DMS 273 (cell line): Measurements from ENCODE around the gene MAN2A2.
"Not testable (repeated sequence)": the region's sequence is repeated elsewhere in the genome, so short reads cannot be mapped to it uniquely, and the experiment has no call there.

Experiments
- DNase-seq: peaks from one replicate; lab custom pipeline; 2025; ENCODE audit not compliant: unreplicated experiment; lab: John Stamatoyannopoulos, UW

MAN2A2 gene

DNA sequence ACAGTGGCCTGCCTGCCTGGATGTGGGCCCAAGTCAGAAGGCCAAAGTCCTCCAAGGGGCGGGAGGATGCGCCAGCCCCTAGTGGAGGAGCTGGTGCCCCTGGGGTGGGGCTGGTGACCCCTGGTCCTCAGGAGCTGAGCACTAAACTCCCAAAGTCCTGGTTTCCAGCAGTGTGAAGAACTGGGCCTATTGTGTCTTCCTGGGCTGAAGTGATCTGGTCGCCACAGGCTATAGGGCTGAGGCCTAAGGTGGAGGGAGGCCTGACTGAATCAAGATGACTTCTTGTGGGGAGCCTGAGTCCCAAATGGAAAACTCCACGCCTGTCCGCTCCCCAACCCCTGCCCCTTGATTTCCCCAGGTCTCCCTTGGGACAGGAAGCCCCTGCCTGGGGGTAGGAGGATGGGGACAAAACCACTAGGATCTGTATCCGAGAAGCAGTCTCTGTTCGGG is 19.6 kb upstream of the MAN2A2 start:
- no peak for DNase-seq

DNA sequence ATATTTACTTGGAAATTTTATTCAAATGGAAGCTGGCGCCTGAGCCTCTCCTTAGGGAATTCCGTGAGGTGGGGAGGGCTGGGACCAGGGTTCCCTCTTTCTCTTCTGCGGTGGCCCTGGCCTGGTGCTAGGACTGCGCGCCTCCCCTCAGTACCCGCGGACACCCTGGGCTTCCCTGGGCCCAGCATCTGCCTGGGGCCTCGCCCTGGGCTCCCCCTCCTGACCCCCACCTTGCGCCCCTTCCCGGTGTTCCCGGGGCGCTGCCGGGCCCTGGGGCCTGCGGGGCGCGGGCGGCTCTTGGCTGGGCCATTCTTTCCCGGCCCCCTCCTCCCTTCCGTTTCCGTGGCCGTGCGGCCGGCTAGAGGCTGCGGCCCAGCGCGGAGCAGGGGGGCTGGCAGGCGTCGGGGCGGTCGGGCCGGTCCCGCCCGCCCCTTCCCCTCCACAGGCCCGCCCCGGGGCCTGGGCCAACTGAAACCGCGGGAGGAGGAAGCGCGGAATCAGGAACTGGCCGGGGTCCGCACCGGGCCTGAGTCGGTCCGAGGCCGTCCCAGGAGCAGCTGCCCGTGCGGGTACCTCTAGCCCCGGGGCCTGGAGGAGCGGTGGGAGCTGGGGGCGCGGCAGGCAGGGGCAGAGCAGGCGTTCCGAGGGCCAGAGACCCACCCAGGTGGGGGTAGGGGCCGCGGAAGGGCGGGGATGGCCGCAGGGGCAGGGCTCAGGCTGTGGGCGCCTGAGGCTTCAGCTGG is 19.0 kb upstream of the MAN2A2 start, which contains the start of gene FES:
Gene FES, plus strand, starts transcription at position 529 of the 743 bp plus-strand sequence. CDS start 542 bp downstream, outside the sequence.
- DNase-seq: no peak

DNA sequence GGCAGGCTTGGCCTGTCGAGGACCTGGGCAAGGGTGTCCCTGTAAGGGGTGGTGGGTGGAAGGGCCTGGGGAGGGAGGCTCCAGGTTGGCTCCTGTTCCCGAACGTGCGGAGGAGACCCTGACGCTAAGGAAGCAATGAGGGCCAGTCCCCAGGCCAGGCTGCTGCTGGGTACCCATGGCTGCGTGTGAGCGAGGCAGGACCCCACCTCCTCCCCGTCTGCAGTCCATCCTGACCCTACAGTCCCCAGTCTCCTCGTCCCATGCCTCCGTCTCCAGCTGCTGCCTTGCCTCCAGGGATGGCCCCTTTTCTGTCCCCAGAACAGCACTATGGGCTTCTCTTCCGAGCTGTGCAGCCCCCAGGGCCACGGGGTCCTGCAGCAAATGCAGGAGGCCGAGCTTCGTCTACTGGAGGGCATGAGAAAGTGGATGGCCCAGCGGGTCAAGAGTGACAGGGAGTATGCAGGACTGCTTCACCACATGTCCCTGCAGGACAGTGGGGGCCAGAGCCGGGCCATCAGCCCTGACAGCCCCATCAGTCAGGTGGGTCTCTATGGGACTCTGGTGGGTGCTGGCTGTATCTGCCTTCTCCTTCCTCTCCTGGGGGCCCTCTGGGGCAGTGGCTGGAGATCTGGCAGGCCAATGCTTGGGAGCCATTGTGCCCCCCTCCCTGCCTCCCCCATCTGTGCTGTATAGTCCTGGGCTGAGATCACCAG is 18.2 kb upstream of the MAN2A2 start:
- no peak for DNase-seq

DNA sequence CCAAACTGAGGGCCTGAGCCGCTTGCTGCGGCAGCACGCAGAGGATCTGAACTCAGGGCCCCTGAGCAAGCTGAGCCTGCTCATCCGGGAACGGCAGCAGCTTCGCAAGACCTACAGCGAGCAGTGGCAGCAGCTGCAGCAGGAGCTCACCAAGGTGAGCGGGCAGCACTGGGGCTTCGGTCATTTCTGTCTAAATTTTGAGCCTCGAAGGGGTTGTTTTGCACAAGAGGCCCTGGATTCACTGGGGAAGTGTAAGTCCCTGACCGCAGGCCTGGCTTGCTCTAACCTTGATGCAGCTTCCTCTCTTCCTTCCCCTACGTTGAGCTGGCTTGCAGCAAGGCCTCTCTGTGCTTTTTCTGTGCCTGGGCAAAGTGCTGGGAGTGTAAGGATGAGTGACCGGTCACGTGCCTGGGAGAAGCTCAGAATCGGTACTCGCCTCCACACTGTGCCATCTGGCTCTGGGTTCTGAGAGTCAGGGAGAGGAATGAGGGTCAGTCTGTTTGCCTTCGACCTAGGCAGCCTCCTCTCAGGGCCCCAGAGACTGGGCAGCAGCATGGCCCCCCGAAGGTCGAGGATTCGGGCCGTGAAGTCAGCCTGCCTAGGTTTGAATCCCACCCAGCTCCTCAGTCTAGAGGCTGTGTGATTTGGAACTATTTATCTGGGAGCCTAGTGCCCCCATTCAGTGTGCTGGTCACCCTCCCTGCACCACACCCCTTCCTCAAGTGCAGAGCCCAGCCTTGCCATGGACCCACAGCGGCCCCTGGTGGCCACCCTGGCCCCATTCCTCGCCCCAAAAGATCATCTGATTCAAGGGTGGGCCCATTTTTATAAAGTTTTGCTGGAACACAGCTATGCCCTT is 17.4 kb upstream of the MAN2A2 start:
- DNase-seq: peak; percentile 75

DNA sequence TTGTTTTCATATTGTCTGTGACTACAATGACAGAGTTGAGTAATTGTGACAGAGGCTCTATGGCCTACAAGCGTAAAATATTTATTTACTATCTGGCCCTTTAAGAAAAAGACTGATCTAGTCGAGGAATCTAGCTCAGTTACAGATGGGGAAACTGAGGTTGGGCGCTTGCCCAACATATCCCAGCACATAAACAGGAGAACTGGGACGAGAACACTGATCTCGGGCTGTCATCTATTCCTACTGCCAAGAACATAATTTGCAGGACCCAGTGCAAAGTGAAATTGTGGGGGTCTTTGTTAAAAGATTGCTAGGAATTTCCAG is 16.8 kb upstream of the MAN2A2 start:
- no peak for DNase-seq

DNA sequence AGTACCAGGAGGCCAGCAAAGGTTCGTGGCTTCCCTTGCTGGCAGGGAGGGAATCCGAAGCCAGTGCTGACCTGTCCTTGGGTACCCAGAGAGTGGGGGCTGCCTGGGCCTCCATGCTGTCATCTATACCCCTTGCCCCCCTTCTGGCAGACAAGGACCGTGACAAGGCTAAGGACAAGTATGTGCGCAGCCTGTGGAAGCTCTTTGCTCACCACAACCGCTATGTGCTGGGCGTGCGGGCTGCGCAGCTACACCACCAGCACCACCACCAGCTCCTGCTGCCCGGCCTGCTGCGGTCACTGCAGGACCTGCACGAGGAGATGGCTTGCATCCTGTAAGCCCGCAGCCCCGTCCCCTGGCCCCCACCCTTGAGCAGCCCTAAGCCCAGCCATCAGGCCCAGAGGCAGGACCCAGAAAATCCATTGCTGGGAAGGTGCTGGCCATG is 16.0 kb upstream of the MAN2A2 start:
- no peak for DNase-seq

DNA sequence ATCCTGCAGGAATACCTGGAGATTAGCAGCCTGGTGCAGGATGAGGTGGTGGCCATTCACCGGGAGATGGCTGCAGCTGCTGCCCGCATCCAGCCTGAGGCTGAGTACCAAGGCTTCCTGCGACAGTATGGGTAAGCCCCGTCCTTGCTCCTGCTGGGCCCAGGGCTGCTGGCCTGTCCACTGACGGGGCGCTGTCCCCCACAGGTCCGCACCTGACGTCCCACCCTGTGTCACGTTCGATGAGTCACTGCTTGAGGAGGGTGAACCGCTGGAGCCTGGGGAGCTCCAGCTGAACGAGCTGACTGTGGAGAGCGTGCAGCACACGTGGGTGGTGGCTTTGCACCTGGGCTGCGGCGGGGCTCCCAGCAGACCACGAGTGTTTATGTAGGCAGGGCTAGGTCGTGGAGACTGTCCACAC is 13.8 kb upstream of the MAN2A2 start:
- DNase-seq: no peak

DNA sequence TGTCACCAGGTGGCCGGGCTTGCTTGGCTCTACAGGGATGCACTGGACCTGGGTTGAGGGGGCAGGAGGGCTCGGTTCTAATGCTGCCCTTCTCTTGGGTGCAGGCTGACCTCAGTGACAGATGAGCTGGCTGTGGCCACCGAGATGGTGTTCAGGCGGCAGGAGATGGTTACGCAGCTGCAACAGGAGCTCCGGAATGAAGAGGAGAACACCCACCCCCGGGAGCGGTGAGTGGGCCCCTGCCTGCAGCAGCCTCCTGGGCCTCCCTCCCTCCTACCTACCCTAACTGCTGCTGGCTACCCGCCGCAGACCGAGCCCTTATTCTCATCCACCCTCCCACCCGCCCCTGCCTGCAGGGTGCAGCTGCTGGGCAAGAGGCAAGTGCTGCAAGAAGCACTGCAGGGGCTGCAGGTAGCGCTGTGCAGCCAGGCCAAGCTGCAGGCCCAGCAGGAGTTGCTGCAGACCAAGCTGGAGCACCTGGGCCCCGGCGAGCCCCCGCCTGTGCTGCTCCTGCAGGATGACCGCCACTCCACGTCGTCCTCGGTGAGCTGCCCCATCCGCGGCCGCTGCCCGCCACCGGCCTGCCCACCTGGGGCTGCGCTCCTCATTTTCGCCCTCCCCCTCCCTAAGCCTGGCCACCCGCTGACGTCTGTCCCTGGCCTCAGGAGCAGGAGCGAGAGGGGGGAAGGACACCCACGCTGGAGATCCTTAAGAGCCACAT is 13.2 kb upstream of the MAN2A2 start:
- DNase-seq: no peak

DNA sequence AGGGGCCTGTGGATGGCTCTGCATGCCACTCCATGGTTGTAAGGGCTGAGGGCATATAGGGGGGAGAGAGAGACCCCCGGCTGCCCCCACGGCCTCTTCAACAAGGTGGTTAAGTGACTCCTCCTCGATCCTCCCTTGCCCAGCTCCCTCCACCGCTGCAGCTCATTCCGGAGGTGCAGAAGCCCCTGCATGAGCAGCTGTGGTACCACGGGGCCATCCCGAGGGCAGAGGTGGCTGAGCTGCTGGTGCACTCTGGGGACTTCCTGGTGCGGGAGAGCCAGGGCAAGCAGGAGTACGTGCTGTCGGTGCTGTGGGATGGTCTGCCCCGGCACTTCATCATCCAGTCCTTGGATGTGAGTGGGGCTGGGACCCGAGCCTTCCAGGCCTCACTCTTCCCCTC is 12.3 kb upstream of the MAN2A2 start:
- no peak for DNase-seq

DNA sequence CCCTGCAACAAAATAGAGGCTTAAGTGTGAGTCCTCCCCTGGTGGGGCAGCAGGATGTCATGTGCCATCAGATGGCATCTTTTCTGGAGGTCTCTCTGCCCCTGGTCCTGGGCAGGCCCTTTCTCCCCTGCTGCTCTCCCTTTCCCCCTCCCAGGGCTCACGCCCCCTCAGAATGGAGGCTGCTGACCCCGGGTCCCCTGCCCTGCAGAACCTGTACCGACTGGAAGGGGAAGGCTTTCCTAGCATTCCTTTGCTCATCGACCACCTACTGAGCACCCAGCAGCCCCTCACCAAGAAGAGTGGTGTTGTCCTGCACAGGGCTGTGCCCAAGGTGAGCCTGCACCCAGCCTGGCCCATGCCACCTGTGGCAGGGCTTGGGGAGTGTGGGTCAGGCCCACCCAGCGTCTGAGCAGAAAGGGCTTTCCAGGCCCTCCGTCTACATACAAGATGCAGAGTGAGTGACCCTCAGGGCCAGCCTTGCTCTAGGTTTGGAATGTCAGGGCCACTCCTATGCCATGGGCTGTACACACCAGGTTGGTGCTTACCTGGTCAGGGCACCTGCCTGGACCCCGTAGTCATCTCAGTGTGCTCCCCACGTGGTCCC is 11.7 kb upstream of the MAN2A2 start:
- DNase-seq: no peak

DNA sequence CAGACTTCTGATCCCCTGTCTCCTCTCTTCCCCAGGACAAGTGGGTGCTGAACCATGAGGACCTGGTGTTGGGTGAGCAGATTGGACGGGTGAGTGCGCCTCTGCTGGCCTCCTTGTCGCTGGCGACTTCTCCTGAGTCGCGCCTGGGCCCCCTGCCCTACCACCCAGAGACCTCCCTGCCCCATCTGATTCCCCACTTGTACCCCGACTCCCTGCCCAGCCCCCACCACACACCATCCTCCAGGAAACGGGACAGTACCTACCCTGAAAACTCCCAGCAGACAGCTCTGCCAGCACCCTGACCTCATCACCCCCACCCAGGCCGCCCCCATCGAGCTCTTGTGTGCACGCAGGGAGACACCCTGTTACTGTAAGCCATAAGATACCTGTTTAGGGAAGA is 11.1 kb upstream of the MAN2A2 start:
- DNase-seq: no peak

DNA sequence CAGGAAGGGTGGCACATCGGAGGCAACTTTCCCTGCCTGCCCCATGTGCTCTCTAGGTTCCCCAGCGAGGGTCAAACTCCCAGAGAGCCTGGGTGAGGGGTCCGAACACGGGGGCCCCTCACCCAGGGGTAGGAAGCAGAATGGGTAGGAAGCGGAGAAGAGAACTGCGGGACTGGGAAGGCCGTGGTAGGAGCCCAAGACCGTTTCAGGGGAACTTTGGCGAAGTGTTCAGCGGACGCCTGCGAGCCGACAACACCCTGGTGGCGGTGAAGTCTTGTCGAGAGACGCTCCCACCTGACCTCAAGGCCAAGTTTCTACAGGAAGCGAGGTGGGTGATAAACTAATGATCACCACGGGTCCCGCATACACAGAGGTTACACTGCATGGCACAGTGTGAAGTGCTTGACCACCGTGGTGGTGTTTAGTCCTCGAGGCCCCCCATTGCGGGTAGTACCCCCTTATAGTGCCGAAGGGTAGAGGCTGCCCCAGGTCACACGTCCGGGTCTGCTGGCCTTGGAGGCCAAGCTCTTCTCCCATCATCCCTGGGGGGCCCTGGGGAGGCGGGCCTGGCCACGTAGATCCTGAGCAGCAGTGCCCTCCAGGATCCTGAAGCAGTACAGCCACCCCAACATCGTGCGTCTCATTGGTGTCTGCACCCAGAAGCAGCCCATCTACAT is 10.5 kb upstream of the MAN2A2 start:
- DNase-seq: no peak

DNA sequence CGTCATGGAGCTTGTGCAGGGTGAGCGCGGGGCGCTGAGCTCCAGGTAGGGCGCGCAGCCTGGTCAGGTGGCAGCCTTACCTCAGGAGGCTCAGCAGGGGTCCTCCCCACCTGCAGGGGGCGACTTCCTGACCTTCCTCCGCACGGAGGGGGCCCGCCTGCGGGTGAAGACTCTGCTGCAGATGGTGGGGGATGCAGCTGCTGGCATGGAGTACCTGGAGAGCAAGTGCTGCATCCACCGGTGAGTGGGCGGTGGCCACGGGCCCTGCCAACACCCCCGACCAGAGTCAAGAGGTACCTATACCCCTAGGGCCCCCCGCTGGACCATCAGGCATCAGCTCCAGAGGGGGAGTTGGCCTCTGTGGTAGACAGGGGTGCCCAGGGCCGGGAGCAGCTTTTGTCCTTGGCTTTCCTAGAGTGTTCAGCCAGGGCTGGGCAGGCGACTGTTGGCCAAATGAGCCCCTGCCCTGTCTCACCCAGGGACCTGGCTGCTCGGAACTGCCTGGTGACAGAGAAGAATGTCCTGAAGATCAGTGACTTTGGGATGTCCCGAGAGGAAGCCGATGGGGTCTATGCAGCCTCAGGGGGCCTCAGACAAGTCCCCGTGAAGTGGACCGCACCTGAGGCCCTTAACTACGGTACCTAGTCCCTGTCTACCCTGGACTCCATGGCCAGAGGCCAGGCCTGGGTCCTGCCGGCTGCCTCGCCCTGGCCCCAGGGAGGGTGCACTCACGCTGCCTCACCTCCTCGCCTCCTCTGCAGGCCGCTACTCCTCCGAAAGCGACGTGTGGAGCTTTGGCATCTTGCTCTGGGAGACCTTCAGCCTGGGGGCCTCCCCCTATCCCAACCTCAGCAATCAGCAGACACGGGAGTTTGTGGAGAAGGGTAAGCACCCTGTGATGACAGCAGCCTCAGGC is 9.7 kb upstream of the MAN2A2 start:
- DNase-seq: no peak

DNA sequence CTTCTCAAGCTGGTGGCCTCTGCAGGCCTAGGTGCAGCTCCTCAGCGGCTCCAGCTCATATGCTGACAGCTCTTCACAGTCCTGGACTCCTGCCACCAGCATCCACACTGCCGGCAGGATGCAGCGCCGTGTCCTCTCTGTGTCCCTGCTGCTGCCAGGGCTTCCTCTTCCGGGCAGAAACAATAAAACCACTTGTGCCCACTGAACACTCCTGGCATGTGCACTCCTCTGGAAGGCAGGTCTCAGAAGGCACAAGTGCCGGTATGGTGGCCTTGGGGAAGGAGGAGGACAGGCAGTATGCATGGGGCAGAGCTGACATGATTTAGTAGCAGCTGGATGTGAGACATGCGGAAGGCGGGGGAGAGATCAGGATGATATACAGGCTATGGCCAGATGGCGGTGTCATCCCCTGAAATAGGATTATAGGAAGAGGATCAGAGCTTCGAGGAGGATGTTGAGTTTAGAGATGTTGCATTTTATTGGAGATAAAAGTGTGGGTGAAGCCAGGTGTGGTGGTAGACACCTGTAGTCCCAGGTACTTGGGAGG is 7.5 kb upstream of the MAN2A2 start:
- peak; percentile 59 for DNase-seq

DNA sequence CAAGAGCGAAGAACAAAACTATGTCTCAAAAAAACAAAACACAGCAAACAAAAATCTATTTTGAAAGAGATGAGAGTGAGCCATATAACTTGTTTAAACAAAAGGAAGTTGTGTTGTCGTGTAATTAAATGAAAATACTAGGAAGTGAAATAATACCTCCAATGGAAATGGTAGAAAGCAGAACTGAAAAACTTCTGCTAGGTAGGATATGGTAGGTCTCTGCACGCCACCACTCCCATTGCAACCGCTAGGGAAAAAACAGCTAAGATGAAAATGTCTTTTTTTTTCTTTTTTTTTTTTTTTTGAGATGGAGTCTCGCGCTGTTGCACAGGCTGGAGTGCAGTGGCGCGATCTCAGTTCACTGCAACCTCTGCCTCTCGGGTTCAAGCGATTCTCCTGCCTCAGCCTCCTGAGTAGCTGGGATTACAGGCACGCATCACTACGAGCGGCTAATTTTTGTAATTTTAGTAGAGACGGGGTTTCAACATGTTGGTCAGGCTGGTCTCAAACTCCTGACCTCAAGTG is 5.9 kb upstream of the MAN2A2 start:
- DNase-seq: not testable (repeated sequence)

DNA sequence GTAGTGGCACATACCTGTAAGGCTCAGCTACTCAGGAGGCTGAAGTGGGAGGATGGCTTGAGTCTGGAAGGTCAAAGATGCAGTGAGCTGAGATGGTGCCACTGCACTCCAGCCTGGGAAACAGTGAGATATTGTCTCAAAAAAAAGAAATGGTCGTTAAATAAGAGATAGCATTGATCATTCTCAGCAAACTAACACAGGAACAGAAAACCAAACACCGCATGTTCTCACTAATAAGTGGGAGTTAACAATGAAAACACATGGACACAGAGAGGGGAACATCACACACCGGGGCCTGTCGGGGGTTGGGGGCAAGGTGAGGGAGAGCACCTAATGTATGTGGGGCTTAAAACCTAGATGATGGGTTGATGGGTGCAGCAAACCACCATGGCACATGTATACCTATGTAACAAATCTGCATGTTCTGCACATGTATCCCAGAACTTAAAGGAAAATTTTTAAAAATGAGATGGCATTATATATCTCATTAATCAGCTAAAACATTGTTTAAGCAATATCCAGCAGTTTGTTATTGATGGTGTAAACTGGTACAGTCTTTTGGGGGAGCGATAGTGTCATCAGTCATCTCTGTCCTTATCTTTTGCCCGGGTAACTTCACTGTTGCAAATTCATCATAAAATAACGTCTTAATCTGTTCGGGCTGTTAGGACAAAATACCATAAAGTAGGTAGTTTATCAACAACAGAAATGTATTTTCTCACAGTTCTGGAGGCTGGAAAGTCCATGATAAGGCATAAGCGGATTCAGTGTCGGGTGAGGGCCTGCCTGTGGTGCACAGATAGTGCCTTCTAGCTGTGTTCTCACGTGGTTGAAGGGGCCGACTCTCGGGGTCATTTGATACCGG is 1.7 kb upstream of the MAN2A2 start:
- DNase-seq: no peak

DNA sequence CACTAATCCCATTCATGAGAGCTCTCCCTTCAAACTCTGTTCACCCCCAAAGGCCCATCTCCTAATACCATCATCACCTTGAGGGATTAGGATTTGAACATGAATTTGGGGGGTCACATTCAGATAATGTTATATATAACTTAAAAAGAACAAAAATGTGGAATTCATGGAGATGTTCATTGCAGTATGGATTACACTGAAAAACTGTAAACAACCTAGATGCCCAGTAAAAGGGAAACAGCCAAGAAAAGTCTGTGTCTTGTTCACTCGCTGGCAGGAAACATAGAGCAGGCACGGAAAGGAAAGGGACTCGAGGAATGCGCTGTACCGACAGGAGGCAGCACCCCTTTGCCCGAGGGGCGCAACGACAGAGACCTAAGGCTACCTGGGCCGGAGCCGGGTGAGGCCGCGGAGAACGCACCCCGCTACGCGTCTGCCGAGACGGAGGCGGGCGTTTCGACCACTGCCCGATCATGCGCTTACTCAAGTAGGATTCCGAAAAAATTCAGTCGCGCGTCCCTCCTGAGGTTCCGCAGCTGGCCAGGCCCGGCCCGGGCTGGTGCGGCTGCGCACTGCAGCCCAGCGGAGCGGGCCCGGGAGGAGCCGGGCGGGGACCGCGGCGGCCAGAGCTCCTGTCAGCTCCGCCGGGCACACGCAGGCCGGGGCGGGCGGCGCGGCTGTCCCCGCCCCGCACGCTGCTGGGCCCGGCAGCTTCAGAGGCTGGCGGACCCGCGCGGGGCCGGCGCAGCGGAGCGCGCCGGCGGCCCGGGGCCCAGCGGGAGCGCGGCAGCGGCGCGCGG is 862 bp upstream of the MAN2A2 start:
- DNase-seq: peak; percentile 85
